Gastrocnemius medialis (tissue), 4 donors: ENCODE data around the gene OR51B4.

Source experiments
- CTCF ChIP-seq, 5 experiments: fragments of 450-650 bp in 3 of 5; fragments of 200-600 bp in 2 of 5; sonication (generic) in 2 of 5; IDR thresholded peaks in 4 of 5; conservative IDR thresholded peaks in 1 of 5; 1 replicate in 4 of 5; 2 replicates in 1 of 5; pipeline ENCODE4 v1.5.1; 2016 to 2019; ENCODE audit warnings: antibody characterized with exemption in 5 of 5, mild to moderate bottlenecking in 3 of 5, moderate library complexity in 3 of 5
- POLR2A ChIP-seq, 2 donors: fragments of 450-650 bp; IDR thresholded peaks; one replicate each; pipeline ENCODE4 v1.6.1; 2017; ENCODE audit warnings: antibody characterized with exemption in 2 of 2, mild to moderate bottlenecking in 2 of 2, moderate library complexity in 2 of 2

GRCh38 chr11:5281596-5281995 lies 20.1 kb downstream of the OR51B4 start:
- no peak for TF ChIP-seq CTCF (IDR thresholded peaks at IDR 0.05 in 4 of 5, conservative IDR thresholded peaks at IDR 0.05 in 1 of 5)
- TF ChIP-seq POLR2A (IDR thresholded peaks at IDR 0.05) = no peak
